GM20000 (cell line): ENCODE results near the gene OGDH.
A peak's percentile ranks its signal among the peaks of the same experiment; 100 is the strongest.
"Not testable (repeated sequence)": the region's sequence is repeated elsewhere in the genome, so short reads cannot be mapped to it uniquely, and the experiment has no call there.

Experiments
- DNase-seq: peaks from one replicate; pipeline ENCODE4 v3.0.0; 2012; ENCODE audit warnings: low spot score
- CTCF ChIP-seq: IDR thresholded peaks from 2 replicates; pipeline ENCODE4 v1.5.1; 2012; ENCODE audit warnings: mild to moderate bottlenecking, control low read depth; ENCODE audit errors: extremely low read depth, missing control alignments

Gene OGDH

GRCh38 chr7:44727158-44727936 lies 120.9 kb downstream of the OGDH start:
- TF ChIP-seq CTCF, result no peak
- peak; percentile 4 for DNase-seq

- no peak for DNase-seq
- TF ChIP-seq CTCF, result no peak
Observed at GRCh38 chr7:44727937-44728262, 121.5 kb downstream of the OGDH start.

GRCh38 chr7:44729949-44730590 lies 123.6 kb downstream of the OGDH start:
- no peak for DNase-seq
- TF ChIP-seq CTCF, result no peak

- not testable (repeated sequence) for DNase-seq
Observed at GRCh38 chr7:44732971-44733370, 126.5 kb downstream of the OGDH start.

GRCh38 chr7:44733708-44734481 lies 127.5 kb downstream of the OGDH start:
- TF ChIP-seq CTCF, result no peak
- no peak for DNase-seq

GRCh38 chr7:44735403-44736165 lies 129.2 kb downstream of the OGDH start:
- no peak for DNase-seq
- TF ChIP-seq CTCF, result no peak

- DNase-seq, result no peak
- TF ChIP-seq CTCF, result no peak
Observed at GRCh38 chr7:44736896-44737295, 130.5 kb downstream of the OGDH start.
